ENCODE results near the gene SLC25A34.
"Not testable (repeated sequence)": the region's sequence is repeated elsewhere in the genome, so short reads cannot be mapped to it uniquely, and the experiment has no call there.

Gene SLC25A34

GRCh38 chr1:15696956-15697521 is 39.0 kb upstream of the SLC25A34 start:
- no peak for TF ChIP-seq CTCF (IDR thresholded peaks at IDR 0.05; ENCODE audit: extremely low read depth, insufficient read depth, missing control alignments)
- in situ Hi-C loops (cut with MboI; ENCODE audit: low pct_unique_long_range_greater_than_20kb, low sequenced_read_pairs, unreplicated experiment), result no loop called here
- DNase-seq (ENCODE audit: low spot score), result peak; percentile 83

- no peak for TF ChIP-seq CTCF (IDR thresholded peaks at IDR 0.05; ENCODE audit: extremely low read depth, insufficient read depth, missing control alignments)
- in situ Hi-C loops (cut with MboI; ENCODE audit: low pct_unique_long_range_greater_than_20kb, low sequenced_read_pairs, unreplicated experiment), result no loop called here
- DNase-seq (ENCODE audit: low spot score), result no peak
These were observed 37.9 kb upstream of the SLC25A34 start for GRCh38 chr1:15698201-15698600.

GRCh38 chr1:15699321-15699720 is 36.7 kb upstream of the SLC25A34 start:
- DNase-seq (ENCODE audit: low spot score); in situ Hi-C loops (cut with MboI; ENCODE audit: low pct_unique_long_range_greater_than_20kb, low sequenced_read_pairs, unreplicated experiment): not testable (repeated sequence)

- DNase-seq (ENCODE audit: low spot score), result no peak
- TF ChIP-seq CTCF (IDR thresholded peaks at IDR 0.05; ENCODE audit: extremely low read depth, insufficient read depth, missing control alignments), result no peak
- in situ Hi-C loops (cut with MboI; ENCODE audit: low pct_unique_long_range_greater_than_20kb, low sequenced_read_pairs, unreplicated experiment), result no loop called here
These were observed 35.5 kb upstream of the SLC25A34 start for GRCh38 chr1:15700508-15700907.

GRCh38 chr1:15701784-15702183 is 34.3 kb upstream of the SLC25A34 start:
- DNase-seq (ENCODE audit: low spot score), result no peak
- in situ Hi-C loops (cut with MboI; ENCODE audit: low pct_unique_long_range_greater_than_20kb, low sequenced_read_pairs, unreplicated experiment), result no loop called here
- no peak for TF ChIP-seq CTCF (IDR thresholded peaks at IDR 0.05; ENCODE audit: extremely low read depth, insufficient read depth, missing control alignments)

- no peak for TF ChIP-seq CTCF (IDR thresholded peaks at IDR 0.05; ENCODE audit: extremely low read depth, insufficient read depth, missing control alignments)
- in situ Hi-C loops (cut with MboI; ENCODE audit: low pct_unique_long_range_greater_than_20kb, low sequenced_read_pairs, unreplicated experiment), result no loop called here
- no peak for DNase-seq (ENCODE audit: low spot score)
These were observed 33.1 kb upstream of the SLC25A34 start for GRCh38 chr1:15702722-15703550.

GRCh38 chr1:15703562-15703961 is 32.5 kb upstream of the SLC25A34 start:
- TF ChIP-seq CTCF (IDR thresholded peaks at IDR 0.05; ENCODE audit: extremely low read depth, insufficient read depth, missing control alignments), result no peak
- in situ Hi-C loops (cut with MboI; ENCODE audit: low pct_unique_long_range_greater_than_20kb, low sequenced_read_pairs, unreplicated experiment), result no loop called here
- DNase-seq (ENCODE audit: low spot score), result no peak

Data from GM13977 (cell line).